Measurements from ENCODE around the gene ZPBP2. TPM values are rescaled to one million over a fixed set of nuclear protein-coding genes. Genes with fewer than 3 reads are reported as not detected.

Gene ZPBP2
- total and polyA plus RNA-seq, 9 of the 15 experiments (the other 6 are each of a cell fraction or from before 2014, with no cell fraction given) = not detected

DNA sequence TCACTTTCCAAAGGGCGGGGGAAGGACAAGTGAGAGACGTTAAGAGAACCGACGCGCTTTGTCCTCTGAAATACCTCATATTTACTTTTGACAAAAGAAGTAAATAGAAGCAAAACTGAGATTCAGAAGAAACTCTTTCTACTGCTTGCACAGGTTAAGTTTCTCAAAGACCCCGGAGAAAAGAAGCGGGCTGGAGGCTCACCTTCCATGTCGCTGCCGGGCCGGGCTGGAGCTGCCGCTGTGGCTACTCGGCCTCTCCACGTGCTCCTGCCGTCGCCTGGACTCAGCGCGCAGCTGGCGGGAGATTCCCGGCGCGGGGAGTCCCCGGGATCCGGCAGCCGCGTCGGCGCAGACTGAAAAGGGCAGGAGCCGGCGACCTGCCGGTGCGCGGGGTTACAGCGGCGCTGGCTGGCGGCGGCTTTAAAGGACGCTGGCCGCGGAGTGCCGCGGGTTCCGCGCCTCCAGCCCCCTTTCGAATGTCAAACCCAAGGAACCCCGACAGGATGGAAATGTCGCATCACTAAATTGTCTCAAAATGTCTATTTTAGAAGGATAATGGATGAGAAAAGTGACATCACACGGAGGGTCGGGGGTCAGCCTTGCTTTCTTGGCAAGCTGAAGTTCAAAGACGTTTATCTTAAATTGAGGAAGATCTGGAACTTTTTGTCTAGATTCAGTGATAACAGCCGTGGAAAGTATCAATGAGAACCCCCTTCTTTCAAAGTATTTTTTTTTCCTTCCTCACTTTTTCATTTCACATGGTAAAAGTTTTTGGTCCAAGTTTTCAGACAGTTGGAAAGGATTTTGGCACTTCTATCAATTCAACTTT is 3.9 kb upstream of the ZPBP2 start, which contains the start of gene IKZF3 (continued):
- TF ChIP-seq, protein P1, sequence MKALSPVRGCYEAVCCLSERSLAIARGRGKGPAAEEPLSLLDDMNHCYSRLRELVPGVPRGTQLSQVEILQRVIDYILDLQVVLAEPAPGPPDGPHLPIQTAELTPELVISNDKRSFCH (CRISPR knock-in tag; IDR thresholded peaks at IDR 0.05) = no peak
- TF ChIP-seq, protein P1 (tag; IDR thresholded peaks at IDR 0.05) = no peak
- peak; percentile 25 for TF ChIP-seq HMGN3 (IDR thresholded peaks at IDR 0.05; ENCODE audit: borderline replicate concordance, extremely low read depth, insufficient read length, low read depth, low read length)
- TF ChIP-seq, protein P2, sequence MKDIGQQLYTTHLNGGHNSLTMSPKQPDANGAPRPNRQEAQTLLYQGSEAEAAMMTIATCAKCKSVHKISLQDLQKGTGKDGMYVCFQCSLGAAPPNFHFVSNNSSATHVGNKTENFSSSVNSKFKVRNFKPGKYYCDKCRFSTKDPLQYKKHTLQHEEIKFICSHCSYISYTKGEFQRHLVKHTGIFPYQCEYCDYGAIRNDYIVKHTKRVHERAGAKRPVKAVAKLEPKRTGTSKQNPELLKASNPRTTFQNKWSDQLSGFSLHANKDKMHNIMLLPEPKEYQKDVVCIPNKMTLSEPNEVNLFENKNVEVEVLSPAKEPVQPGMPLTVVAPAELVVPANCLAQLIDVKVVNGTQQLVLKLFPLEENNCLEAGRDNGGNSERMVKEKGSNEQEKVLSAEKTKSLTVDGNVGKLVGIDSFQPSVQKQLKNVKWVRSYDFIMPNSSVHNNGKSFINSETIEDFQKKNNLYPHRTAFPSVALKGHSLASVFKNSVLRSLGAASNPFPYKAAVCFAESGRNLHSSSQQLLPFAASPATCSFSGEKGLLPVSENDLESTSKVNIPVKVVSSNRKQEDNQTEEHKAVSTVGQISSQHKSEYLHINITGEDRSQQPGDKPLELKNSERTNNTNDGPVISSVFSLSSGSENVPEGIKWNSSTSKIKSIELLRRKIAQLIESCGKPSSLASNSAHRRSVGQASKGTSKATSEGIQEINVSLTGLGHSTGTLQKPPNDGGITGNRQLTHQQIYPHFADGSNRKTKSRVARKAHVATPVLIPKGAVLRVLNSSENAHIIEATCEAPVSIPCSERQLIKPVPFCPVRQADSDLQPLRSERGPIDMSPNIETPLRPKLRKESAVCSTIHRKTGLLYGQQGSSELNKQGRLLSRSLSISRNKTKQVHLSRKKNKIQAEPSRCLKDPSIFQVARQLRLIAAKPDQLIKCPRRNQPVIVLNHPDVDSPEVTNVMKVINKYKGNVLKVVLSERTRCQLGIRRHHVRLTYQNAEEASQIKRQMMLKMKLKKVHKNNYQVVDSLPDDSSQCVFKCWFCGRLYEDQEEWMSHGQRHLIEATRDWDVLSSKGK (CRISPR knock-in tag; IDR thresholded peaks at IDR 0.05) = no peak
- no peak for TF ChIP-seq SRSF9 (IDR thresholded peaks at IDR 0.05; ENCODE audit: borderline replicate concordance, low read depth, low read length)
- TF ChIP-seq TEAD4 (IDR thresholded peaks at IDR 0.05; ENCODE audit: low read length) = no peak
- TF ChIP-seq TEAD4 (CRISPR knock-in tag; IDR thresholded peaks at IDR 0.05; ENCODE audit: borderline replicate concordance) = no peak
- no peak for TF ChIP-seq ZNF77 (CRISPR knock-in tag; IDR thresholded peaks at IDR 0.05)
- TF ChIP-seq BRD4 (IDR thresholded peaks at IDR 0.05) = no peak
- TF ChIP-seq, protein P3, sequence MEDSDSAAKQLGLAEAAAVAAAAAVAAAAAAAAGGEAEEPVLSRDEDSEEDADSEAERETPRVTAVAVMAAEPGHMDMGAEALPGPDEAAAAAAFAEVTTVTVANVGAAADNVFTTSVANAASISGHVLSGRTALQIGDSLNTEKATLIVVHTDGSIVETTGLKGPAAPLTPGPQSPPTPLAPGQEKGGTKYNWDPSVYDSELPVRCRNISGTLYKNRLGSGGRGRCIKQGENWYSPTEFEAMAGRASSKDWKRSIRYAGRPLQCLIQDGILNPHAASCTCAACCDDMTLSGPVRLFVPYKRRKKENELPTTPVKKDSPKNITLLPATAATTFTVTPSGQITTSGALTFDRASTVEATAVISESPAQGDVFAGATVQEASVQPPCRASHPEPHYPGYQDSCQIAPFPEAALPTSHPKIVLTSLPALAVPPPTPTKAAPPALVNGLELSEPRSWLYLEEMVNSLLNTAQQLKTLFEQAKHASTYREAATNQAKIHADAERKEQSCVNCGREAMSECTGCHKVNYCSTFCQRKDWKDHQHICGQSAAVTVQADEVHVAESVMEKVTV (CRISPR knock-in tag; IDR thresholded peaks at IDR 0.05) = no peak
- TF ChIP-seq GTF2E2 (tag; IDR thresholded peaks at IDR 0.05) = no peak
- TF ChIP-seq CTBP1 (IDR thresholded peaks at IDR 0.05; ENCODE audit: borderline replicate concordance) = peak; percentile 74; the same call in 1 of the 2 replicates
- no peak for TF ChIP-seq TFAM (CRISPR knock-in tag; conservative IDR thresholded peaks at IDR 0.05)
- no peak for TF ChIP-seq ZNF696 (CRISPR knock-in tag; conservative IDR thresholded peaks at IDR 0.05)
- TF ChIP-seq, protein P4, sequence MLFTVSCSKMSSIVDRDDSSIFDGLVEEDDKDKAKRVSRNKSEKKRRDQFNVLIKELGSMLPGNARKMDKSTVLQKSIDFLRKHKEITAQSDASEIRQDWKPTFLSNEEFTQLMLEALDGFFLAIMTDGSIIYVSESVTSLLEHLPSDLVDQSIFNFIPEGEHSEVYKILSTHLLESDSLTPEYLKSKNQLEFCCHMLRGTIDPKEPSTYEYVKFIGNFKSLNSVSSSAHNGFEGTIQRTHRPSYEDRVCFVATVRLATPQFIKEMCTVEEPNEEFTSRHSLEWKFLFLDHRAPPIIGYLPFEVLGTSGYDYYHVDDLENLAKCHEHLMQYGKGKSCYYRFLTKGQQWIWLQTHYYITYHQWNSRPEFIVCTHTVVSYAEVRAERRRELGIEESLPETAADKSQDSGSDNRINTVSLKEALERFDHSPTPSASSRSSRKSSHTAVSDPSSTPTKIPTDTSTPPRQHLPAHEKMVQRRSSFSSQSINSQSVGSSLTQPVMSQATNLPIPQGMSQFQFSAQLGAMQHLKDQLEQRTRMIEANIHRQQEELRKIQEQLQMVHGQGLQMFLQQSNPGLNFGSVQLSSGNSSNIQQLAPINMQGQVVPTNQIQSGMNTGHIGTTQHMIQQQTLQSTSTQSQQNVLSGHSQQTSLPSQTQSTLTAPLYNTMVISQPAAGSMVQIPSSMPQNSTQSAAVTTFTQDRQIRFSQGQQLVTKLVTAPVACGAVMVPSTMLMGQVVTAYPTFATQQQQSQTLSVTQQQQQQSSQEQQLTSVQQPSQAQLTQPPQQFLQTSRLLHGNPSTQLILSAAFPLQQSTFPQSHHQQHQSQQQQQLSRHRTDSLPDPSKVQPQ (CRISPR knock-in tag; IDR thresholded peaks at IDR 0.05; ENCODE audit: borderline replicate concordance) = no peak
- no peak for TF ChIP-seq HMG20A (CRISPR knock-in tag; conservative IDR thresholded peaks at IDR 0.05)
- no peak for TF ChIP-seq GABPB2 (CRISPR knock-in tag; conservative IDR thresholded peaks at IDR 0.05)

Data from K562 (cell line).